Erythroblast (primary cell): ENCODE measurements around the gene DIPK2A.
A peak's percentile ranks its signal among the peaks of the same experiment; 100 is the strongest.

ENCODE experiments used
- DNase-seq, 2 experiments: peaks; one replicate each; lab custom pipeline; 2025; lab: John Stamatoyannopoulos, UW
- GATA1 ChIP-seq: IDR thresholded peaks from 2 replicates; pipeline ENCODE4 v1.6.1; 2011; ENCODE audit warnings: low read depth, mild to moderate bottlenecking, control low read depth, low read length, moderate library complexity
- POLR2A ChIP-seq: IDR thresholded peaks from 2 replicates; pipeline ENCODE4 v1.6.1; 2011; ENCODE audit warnings: mild to moderate bottlenecking, low read length

DIPK2A gene

GRCh38 chr3:143958966-143959365 is 12.7 kb upstream of the DIPK2A start:
- no peak for TF ChIP-seq GATA1
- no peak for TF ChIP-seq POLR2A
- DNase-seq, result no peak

GRCh38 chr3:143961342-143961741 is 10.3 kb upstream of the DIPK2A start:
- DNase-seq, result no peak
- TF ChIP-seq GATA1 (no peak), POLR2A (no peak)

GRCh38 chr3:143963946-143964345 is 7.7 kb upstream of the DIPK2A start:
- TF ChIP-seq GATA1 (no peak), POLR2A (no peak)
- DNase-seq, result peak; percentile 35 to 69

GRCh38 chr3:143970773-143971358 is 757 bp upstream of the DIPK2A start:
- DNase-seq, result peak; percentile 79 to 86
- TF ChIP-seq POLR2A (no peak), GATA1 (no peak)

- TF ChIP-seq POLR2A (peak; percentile 59), GATA1 (no peak)
- DNase-seq, result no peak
These were observed 507 bp downstream of the DIPK2A start for GRCh38 chr3:143972155-143972504.

- TF ChIP-seq GATA1 (no peak), POLR2A (no peak)
- peak; percentile 83 to 90 for DNase-seq
These were observed 1.1 kb downstream of the DIPK2A start for GRCh38 chr3:143972505-143973258.

GRCh38 chr3:143973259-143974021 is 1.8 kb downstream of the DIPK2A start:
- peak; percentile 88 to 93 for DNase-seq
- TF ChIP-seq GATA1 (no peak), POLR2A (peak; percentile 68)

GRCh38 chr3:143974271-143975238 is 2.9 kb downstream of the DIPK2A start:
- TF ChIP-seq GATA1 (no peak), POLR2A (peak; percentile 83)
- peak; percentile 90 for DNase-seq

- DNase-seq, result peak; percentile 78 to 87
- TF ChIP-seq POLR2A, result no peak
- TF ChIP-seq GATA1, result no peak
These were observed 4.0 kb downstream of the DIPK2A start for GRCh38 chr3:143975554-143976152.

GRCh38 chr3:143977341-143978262 is 6.0 kb downstream of the DIPK2A start:
- TF ChIP-seq GATA1 (no peak), POLR2A (no peak)
- peak; percentile 23 to 67 for DNase-seq

GRCh38 chr3:143978263-143978631 is 6.6 kb downstream of the DIPK2A start:
- TF ChIP-seq POLR2A (no peak), GATA1 (no peak)
- DNase-seq, result peak; percentile 1 to 31

- DNase-seq, result no peak
- TF ChIP-seq GATA1 (no peak), POLR2A (no peak)
These were observed 7.4 kb downstream of the DIPK2A start for GRCh38 chr3:143979041-143979440.
